Stimulated activated CD4-positive, alpha-beta T cell treated with anti-CD3 and anti-CD28 coated beads, Interleukin-12 subunit alpha, Interleukin-12 subunit beta, amount 100 ng/mL, for 4 hours (primary cell): ENCODE results near the gene ZNF823.
"Not testable (repeated sequence)": the region's sequence is repeated elsewhere in the genome, so short reads cannot be mapped to it uniquely, and the experiment has no call there.

ENCODE experiments used
- DNase-seq: peaks from one replicate; pipeline ENCODE4 v3.0.0-alpha.2; 2020

ZNF823 gene

GRCh38 chr19:11676661-11677600 is 61.8 kb downstream of the ZNF823 start:
- not testable (repeated sequence) for DNase-seq

- DNase-seq: no peak
Observed at GRCh38 chr19:11675569-11675968, 63.2 kb downstream of the ZNF823 start.

DNA sequence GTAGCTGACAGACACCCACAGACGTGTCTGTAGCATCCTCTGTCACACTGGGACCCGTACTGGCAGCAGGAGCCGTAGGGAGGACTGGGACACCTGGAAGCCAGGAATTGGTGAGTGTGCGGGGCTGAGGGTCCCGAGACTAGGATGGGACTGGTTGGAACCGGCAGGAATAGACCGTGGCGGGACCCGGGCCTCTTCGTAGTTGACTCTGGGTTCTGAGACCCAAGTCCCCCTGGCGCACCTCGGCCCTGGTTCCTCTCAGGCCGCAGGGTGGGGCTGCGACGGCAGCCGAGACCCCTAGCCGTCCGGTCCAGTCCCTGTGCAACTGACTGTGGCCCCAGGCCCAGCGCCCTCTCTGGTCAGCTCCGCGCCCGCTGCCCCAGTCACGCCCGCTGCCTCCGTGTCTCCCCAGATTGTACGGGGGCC is 64.7 kb downstream of the ZNF823 start:
- DNase-seq: no peak

GRCh38 chr19:11673608-11674041 is 65.1 kb downstream of the ZNF823 start:
- no peak for DNase-seq
